Activated T-cell treated with anti-CD3 and anti-CD28 coated beads, Interleukin-2, amount 50 U/mL, for 4 hours (primary cell): ENCODE measurements around the gene GPS1. TPM values are rescaled to one million over a fixed set of nuclear protein-coding genes. Genes with fewer than 3 reads are reported as not detected.

ENCODE experiments used
- ATAC-seq, 2 donors: fragments of 200-7000 bp; cut with Tn5 transposase; one replicate each; pipeline ENCODE4 v1.10.0; 2021
- DNase-seq: peaks from one replicate; pipeline ENCODE4 v3.0.0-alpha.2; 2020
- H3K27me3 Mint-ChIP-seq: one replicate; pipeline ENCODE4 v1.8.0; 2021; ENCODE audit warnings: low read depth, mixed read lengths
- H3K36me3 Mint-ChIP-seq: one replicate; pipeline ENCODE4 v1.8.0; 2022; ENCODE audit warnings: mixed read lengths; ENCODE audit not compliant: insufficient read depth
- H3K4me1 Mint-ChIP-seq: one replicate; pipeline ENCODE4 v1.8.0; 2021; ENCODE audit warnings: low read depth, mixed read lengths
- H3K4me3 Mint-ChIP-seq: one replicate; pipeline ENCODE4 v1.8.0; 2021; ENCODE audit warnings: mild to moderate bottlenecking, moderate library complexity, mixed read lengths
- H3K9me3 Mint-ChIP-seq: one replicate; pipeline ENCODE4 v1.8.0; 2021; ENCODE audit warnings: mixed read lengths
- total RNA-seq, 3 donors: library from RNA; stranded (reverse); gene quantifications; one replicate each; pipeline ENCODE4 v1.2.1, GENCODE V29; 2021

Gene GPS1
- total RNA-seq, 3 donors from 2014 or later, result 172 to 183 (median 177) TPM

GRCh38 chr17:82039695-82040299 lies 11.9 kb upstream of the GPS1 start:
- DNase-seq, result no peak
- Mint-ChIP-seq H3K4me1 (peaks cover 22% of the 10 kb centered on the region), H3K27me3 (no peaks in the 10 kb centered on the region), H3K4me3 (no peak overlapping the region), H3K36me3 (peaks cover 8% of the 10 kb centered on the region), H3K9me3 (no peaks in the 10 kb centered on the region)
- no peak for ATAC-seq

DNA sequence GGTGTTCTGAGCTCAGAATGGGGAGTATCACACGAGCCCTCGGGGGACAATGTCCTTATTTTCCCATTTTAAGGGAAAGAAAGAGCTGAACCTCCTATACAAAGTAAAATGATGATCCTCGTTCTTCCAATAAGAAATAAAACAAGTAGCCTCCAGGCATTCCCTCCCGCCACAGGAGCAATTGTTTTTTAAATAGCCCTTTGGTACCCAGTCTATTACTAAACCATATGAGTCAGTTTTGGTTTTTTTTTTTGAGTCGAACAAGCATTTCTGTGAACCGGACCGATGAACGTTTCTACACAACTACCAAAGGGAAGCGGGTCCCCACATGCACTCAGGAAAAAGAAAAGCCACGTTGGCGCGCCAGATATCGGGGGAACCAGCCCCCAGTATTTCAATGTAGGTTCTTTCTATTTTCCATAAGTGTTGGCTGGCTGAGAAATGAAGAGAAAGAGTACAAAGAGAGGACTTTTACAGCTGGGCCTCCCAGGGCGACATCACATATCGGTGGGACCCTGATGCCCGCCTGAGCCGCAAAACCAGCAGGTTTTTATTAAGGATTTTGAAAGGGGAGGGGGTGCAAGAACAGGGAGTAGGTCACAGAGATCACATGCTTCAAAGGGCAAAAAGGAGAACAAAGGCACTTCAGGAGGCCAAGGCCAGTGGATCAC lies 10.4 kb upstream of the GPS1 start:
- Mint-ChIP-seq H3K4me1 (peaks cover 10% of the 10 kb centered on the region), H3K36me3 (no peaks in the 10 kb centered on the region), H3K9me3 (no peaks in the 10 kb centered on the region), H3K27me3 (no peaks in the 10 kb centered on the region), H3K4me3 (no peak overlapping the region)
- DNase-seq (no peak), ATAC-seq (no peak)

- Mint-ChIP-seq H3K9me3 (no peaks in the 10 kb centered on the region), H3K4me1 (peaks cover 8% of the 10 kb centered on the region), H3K36me3 (peaks cover 5% of the 10 kb centered on the region), H3K27me3 (no peaks in the 10 kb centered on the region), H3K4me3 (no peak overlapping the region)
- no peak for DNase-seq
- no peak for ATAC-seq
These were observed 9.0 kb upstream of the GPS1 start for GRCh38 chr17:82042649-82043048.

- Mint-ChIP-seq H3K4me1 (peaks cover 3% of the 10 kb centered on the region), H3K9me3 (no peaks in the 10 kb centered on the region), H3K4me3 (no peak overlapping the region), H3K36me3 (peaks cover 6% of the 10 kb centered on the region), H3K27me3 (no peaks in the 10 kb centered on the region)
- ATAC-seq, result no peak
- DNase-seq, result no peak
These were observed 8.2 kb upstream of the GPS1 start for GRCh38 chr17:82043507-82043906.

- Mint-ChIP-seq H3K4me1 (peaks cover 11% of the 10 kb centered on the region), H3K9me3 (no peaks in the 10 kb centered on the region), H3K36me3 (peaks cover 6% of the 10 kb centered on the region), H3K27me3 (no peaks in the 10 kb centered on the region), H3K4me3 (no peak overlapping the region)
- DNase-seq (no peak), ATAC-seq (no peak)
These were observed 5.7 kb upstream of the GPS1 start for GRCh38 chr17:82045936-82046484.

DNA sequence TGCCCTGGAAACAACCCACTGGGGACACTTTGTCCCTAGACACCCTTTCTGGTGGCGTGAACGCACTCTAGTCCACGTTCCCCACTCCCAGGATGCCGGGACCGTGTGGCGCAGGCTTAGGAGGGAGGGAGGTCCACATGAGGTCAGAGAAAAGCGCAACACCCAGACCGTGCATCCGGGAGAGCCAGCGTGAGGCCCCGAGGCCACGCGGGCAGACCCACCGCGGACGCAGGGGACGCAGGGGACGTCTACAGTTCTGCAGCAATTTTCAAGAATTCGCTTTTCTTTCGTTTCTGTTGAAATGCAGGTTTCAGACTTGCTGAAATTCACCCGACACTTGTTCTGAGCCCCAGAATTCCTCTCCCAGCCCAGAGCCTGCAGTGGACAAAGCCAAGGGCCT lies 4.8 kb upstream of the GPS1 start:
- ATAC-seq, result no peak
- DNase-seq, result no peak
- H3K27me3 Mint-ChIP-seq, result no peaks in the 10 kb centered on the region
- peaks cover 6% of the 10 kb centered on the region for H3K36me3 Mint-ChIP-seq
- no peaks in the 10 kb centered on the region for H3K9me3 Mint-ChIP-seq
- H3K4me1 Mint-ChIP-seq, result peaks cover 11% of the 10 kb centered on the region
- H3K4me3 Mint-ChIP-seq, result no peak overlapping the region

GRCh38 chr17:82047379-82047778 lies 4.3 kb upstream of the GPS1 start:
- Mint-ChIP-seq H3K27me3 (no peaks in the 10 kb centered on the region), H3K4me3 (no peak overlapping the region), H3K4me1 (peaks cover 11% of the 10 kb centered on the region), H3K9me3 (no peaks in the 10 kb centered on the region), H3K36me3 (peaks cover 6% of the 10 kb centered on the region)
- ATAC-seq (no peak), DNase-seq (no peak)

DNA sequence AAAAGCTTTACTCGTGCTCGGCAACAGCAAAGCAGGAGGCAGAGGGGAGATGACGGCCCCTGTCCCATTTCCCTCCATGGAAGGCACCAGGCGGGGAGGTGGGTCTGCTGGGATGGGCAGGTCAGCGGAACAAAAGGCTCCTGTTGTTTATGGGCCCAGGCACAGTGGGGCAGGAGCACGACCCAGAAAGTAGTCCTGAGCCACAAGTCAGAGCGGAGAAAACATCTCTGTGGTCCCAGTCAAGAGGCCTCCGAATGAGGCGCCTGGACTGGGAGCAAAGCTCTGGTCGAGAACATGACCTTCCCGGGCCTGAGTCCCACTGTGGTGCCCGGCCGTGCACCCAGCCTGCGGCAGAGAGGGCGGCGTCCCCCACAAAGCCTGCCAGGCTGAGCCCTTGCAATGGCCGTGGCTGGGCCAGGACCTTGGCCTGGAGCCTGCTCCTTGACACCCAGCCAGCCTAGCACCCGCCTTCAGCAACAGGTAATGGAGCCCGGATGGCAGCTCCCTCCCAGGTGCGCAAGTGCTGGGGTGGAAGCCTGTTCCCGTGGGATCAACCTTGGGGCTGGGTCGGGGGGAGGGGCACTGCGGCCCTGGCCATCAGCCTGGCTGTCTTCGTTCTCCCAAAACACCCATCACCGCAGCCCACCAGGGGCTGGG lies 3.7 kb upstream of the GPS1 start:
- DNase-seq, result no peak
- Mint-ChIP-seq H3K9me3 (no peaks in the 10 kb centered on the region), H3K27me3 (no peaks in the 10 kb centered on the region), H3K4me3 (no peak overlapping the region), H3K4me1 (peaks cover 11% of the 10 kb centered on the region), H3K36me3 (peaks cover 6% of the 10 kb centered on the region)
- no peak for ATAC-seq

DNA sequence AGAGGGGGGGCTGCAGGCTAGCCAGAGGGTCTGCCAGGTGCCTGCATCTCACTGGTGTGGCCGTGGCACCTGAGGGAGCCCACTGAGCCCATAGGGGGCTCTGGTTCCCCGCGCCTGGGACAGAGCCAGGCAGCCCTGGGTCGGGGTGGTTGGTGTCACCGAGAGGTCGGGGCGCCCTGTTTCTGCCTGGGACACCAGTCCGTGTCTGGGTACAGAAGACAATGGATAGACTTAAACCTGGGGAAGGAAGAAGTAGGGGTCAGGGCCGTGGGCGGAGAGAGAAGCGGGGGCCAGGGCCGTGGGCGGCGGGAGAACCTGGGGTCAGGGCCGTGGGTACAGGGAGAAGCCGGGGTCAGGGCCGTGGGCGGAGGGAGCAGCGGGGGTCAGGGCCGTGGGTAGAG lies 3.1 kb upstream of the GPS1 start:
- H3K36me3 Mint-ChIP-seq, result peaks cover 6% of the 10 kb centered on the region
- H3K4me1 Mint-ChIP-seq, result peaks cover 11% of the 10 kb centered on the region
- no peak overlapping the region for H3K4me3 Mint-ChIP-seq
- DNase-seq, result no peak
- no peaks in the 10 kb centered on the region for H3K9me3 Mint-ChIP-seq
- H3K27me3 Mint-ChIP-seq, result no peaks in the 10 kb centered on the region
- no peak for ATAC-seq

DNA sequence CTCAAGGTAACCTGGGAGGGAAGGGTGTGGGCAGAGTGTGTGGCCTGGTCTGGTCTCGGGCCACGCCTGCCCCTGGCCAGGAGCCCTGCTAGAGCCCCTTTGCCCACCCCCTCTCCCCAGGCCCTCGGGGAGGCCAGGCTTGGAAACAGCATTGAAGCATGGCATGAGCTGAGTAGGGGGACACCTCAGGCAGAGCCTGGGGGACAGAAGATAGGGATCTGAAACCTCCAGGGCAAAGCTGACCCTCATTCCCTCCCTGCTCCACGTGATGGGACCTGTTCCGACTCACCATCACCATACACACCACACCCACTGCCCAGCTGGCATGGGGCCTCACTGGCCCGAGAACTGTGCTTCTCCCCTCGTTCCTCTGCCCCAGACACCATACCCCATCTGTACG lies 2.6 kb upstream of the GPS1 start:
- no peak overlapping the region for H3K4me3 Mint-ChIP-seq
- no peak for ATAC-seq
- H3K36me3 Mint-ChIP-seq, result peaks cover 6% of the 10 kb centered on the region
- DNase-seq, result no peak
- H3K4me1 Mint-ChIP-seq, result peaks cover 12% of the 10 kb centered on the region
- H3K9me3 Mint-ChIP-seq, result no peaks in the 10 kb centered on the region
- no peaks in the 10 kb centered on the region for H3K27me3 Mint-ChIP-seq

DNA sequence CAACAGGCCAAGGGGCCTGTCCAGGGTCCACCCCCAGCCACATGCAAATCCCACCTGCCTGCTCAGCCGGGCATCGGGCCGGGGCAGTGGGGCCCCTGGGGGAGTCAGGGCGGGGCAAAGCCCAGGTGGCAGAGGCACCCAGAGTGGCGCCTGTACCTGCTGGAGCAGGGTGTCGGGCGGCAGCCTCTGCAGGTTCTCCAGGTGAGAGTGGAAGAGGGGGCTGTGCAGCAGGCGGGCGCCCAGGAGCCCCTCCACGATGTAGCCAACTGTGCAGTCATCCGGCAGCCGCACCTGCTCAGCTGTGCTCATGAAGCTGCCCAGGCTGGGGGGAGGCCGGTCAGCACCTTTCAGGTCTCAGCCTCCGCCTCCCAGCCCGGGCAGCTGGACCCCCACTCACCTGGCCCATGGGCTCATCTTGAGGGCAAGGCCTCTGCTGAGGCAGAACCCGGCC lies 2.2 kb upstream of the GPS1 start:
- Mint-ChIP-seq H3K9me3 (no peaks in the 10 kb centered on the region), H3K27me3 (no peaks in the 10 kb centered on the region), H3K4me3 (no peak overlapping the region), H3K4me1 (peaks cover 12% of the 10 kb centered on the region), H3K36me3 (peaks cover 6% of the 10 kb centered on the region)
- DNase-seq (no peak), ATAC-seq (no peak)

DNA sequence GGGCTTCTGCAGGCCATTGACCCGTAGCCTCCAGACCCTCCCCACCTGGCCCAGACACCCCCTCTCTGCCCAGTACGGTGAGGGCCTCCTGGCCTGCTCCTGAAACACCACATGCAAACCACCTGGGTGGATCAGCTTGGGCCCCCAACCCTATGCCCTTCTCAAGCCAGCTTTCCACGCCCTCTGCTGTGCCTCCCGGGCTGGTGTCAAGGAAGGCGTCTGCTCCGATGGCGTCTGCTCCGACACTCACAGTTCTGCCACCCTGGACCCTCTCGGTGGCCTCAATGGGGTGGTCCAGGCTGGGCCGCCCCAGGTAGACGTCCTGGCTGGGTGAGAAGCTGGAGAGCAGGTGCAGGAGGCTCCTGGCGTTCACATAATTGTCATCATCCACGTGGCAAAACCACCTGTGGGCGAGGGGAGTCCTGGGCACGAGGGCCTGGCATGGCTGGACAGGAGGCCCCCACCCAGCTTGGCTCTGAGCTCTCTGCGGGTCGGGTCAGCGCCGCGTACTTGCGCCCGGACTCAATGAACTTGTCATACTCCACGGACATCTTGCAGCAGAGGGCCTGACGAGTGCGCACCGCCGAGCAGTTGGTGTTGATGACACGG lies 1.4 kb upstream of the GPS1 start:
- peaks cover 12% of the 10 kb centered on the region for H3K4me1 Mint-ChIP-seq
- ATAC-seq (no peak), DNase-seq (no peak)
- H3K36me3 Mint-ChIP-seq, result peaks cover 6% of the 10 kb centered on the region
- no peaks in the 10 kb centered on the region for H3K9me3 Mint-ChIP-seq
- no peaks in the 10 kb centered on the region for H3K27me3 Mint-ChIP-seq
- H3K4me3 Mint-ChIP-seq, result peak overlapping the region; percentile 86

GRCh38 chr17:82050761-82051641 lies 697 bp upstream of the GPS1 start:
- Mint-ChIP-seq H3K9me3 (no peaks in the 10 kb centered on the region), H3K4me1 (peaks cover 12% of the 10 kb centered on the region), H3K36me3 (peaks cover 6% of the 10 kb centered on the region), H3K4me3 (peak overlapping the region; percentile 86), H3K27me3 (no peaks in the 10 kb centered on the region)
- ATAC-seq, result peak; percentile 13 to 25
- DNase-seq, result no peak

GRCh38 chr17:82052638-82053059 lies 951 bp downstream of the GPS1 start:
- no peak for DNase-seq
- H3K4me1 Mint-ChIP-seq, result peaks cover 12% of the 10 kb centered on the region
- H3K9me3 Mint-ChIP-seq, result no peaks in the 10 kb centered on the region
- no peak for ATAC-seq
- peaks cover 1% of the 10 kb centered on the region for H3K36me3 Mint-ChIP-seq
- peak overlapping the region; percentile 86 for H3K4me3 Mint-ChIP-seq
- H3K27me3 Mint-ChIP-seq, result no peaks in the 10 kb centered on the region
